Astrocyte of the cerebellum (primary cell): ENCODE results near the gene ATOH7.

ENCODE experiments used
- DNase-seq: peaks from one replicate; pipeline ENCODE4 v3.0.0-alpha.2; 2011; ENCODE audit warnings: low read depth
- H3K4me3 ChIP-seq: 2 replicates; pipeline ENCODE4 v1.5.1; 2011; ENCODE audit warnings: mild to moderate bottlenecking, low read depth, low read length, moderate library complexity
- CTCF ChIP-seq: IDR thresholded peaks from 2 replicates; pipeline ENCODE4 v1.5.1; 2012; ENCODE audit warnings: low read length, low read depth, moderate library complexity, mild to moderate bottlenecking; ENCODE audit errors: missing control alignments
- in situ Hi-C: cut with HindIII; loops from 2 replicates; pipeline ENCODE4 v1.10.0; 2017; ENCODE audit warnings: low sequenced_read_pairs

The ATOH7 gene

GRCh38 chr10:68271196-68271882, 39.4 kb upstream of the ATOH7 start:
- DNase-seq: peak; percentile 59
- in situ Hi-C loops: no loop called here
- TF ChIP-seq CTCF: no peak
- H3K4me3 ChIP-seq: no peak overlapping the region

GRCh38 chr10:68269562-68270290, 37.8 kb upstream of the ATOH7 start:
- no peak for TF ChIP-seq CTCF
- no peak overlapping the region for H3K4me3 ChIP-seq
- in situ Hi-C loops: no loop called here
- no peak for DNase-seq

GRCh38 chr10:68261132-68261856, 29.4 kb upstream of the ATOH7 start:
- H3K4me3 ChIP-seq: no peak overlapping the region
- in situ Hi-C loops: no loop called here
- DNase-seq: no peak
- no peak for TF ChIP-seq CTCF

- no peak overlapping the region for H3K4me3 ChIP-seq
- no peak for DNase-seq
- in situ Hi-C loops: no loop called here
- no peak for TF ChIP-seq CTCF
Observed at GRCh38 chr10:68253346-68253745, 21.4 kb upstream of the ATOH7 start.

- TF ChIP-seq CTCF: no peak
- no peak for DNase-seq
- H3K4me3 ChIP-seq: no peak overlapping the region
- in situ Hi-C loops: no loop called here
Observed at GRCh38 chr10:68251625-68252495, 19.9 kb upstream of the ATOH7 start.

- no peak for TF ChIP-seq CTCF
- no peak overlapping the region for H3K4me3 ChIP-seq
- in situ Hi-C loops: no loop called here
- no peak for DNase-seq
Observed at GRCh38 chr10:68251151-68251550, 19.2 kb upstream of the ATOH7 start.
